Muscle of leg (tissue), 11 donors: ENCODE data around the gene CTNND2. TPM values are rescaled to one million over a fixed set of nuclear protein-coding genes. Genes with fewer than 3 reads are reported as not detected.

Experiments used
- DNase-seq: peaks from one replicate; pipeline ENCODE4 v3.0.0; 2013
- H3K27ac ChIP-seq: one replicate; pipeline ENCODE4 v1.5.1; 2013; ENCODE audit warnings: mild to moderate bottlenecking, low read length, control low read depth
- H3K27me3 ChIP-seq: one replicate; pipeline ENCODE4 v1.6.1; 2013; ENCODE audit warnings: low read length; ENCODE audit not compliant: control insufficient read depth, insufficient read depth
- H3K36me3 ChIP-seq: one replicate; pipeline ENCODE4 v1.6.1; 2013; ENCODE audit warnings: low read length; ENCODE audit not compliant: control insufficient read depth, insufficient read depth
- H3K4me1 ChIP-seq: one replicate; pipeline ENCODE4 v1.6.1; 2013; ENCODE audit warnings: low read length; ENCODE audit not compliant: control insufficient read depth, insufficient read depth
- H3K4me3 ChIP-seq: one replicate; pipeline ENCODE4 v1.5.1; 2013; ENCODE audit warnings: low read length, control low read depth
- H3K9me3 ChIP-seq: replicated peaks from 2 replicates; pipeline ENCODE4 v1.6.1; 2013; ENCODE audit warnings: low read depth, low read length; ENCODE audit not compliant: control insufficient read depth
- whole genome bisulfite sequencing: methylation state at CpG from one replicate; pipeline ENCODE4 v1.1.5; 2013; ENCODE audit warnings: missing lambda C conversion rate; ENCODE audit not compliant: insufficient coverage; 5-methylcytosine and 5-hydroxymethylcytosine counted together
- polyA plus RNA-seq, 8 donors: library from polyadenylated mRNA; unstranded; fragments of 120-200 nt; gene quantifications; one replicate each; pipeline versions ENCODE4 v1.2.1 to v1.2.3, GENCODE V29; 2013; ENCODE audit warnings: inconsistent platforms in 1 of 8, low replicate concordance in 1 of 8; ENCODE audit not compliant: insufficient read length in 8 of 8, insufficient read depth in 1 of 8
- total RNA-seq: library from RNA; stranded (reverse); fragments of 120-200 nt; gene quantifications from one replicate; pipeline ENCODE4 v1.2.4, GENCODE V29; 2013

CTNND2 gene
- total and polyA plus RNA-seq, 9 donors: 0.48 to 1.0 (median 0.71) TPM

DNA sequence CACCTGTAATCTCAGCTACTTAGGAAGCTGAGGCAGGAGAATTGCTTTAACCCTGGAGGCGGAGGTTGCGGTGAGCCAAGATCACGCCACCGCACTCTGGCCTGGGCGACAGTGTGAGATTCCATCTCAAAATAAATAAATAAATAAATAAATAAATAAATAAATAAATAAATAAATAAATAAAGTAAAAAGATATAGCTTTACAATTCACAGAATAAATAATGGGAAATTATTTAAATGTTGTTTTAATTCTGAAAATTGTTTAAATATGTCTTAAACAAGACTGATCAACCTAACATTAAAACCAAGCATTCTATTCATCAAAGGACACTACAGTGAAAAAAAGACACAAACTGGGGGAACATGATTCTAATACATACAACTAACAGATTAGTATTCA is 357.1 kb downstream of the CTNND2 start:
- Histone ChIP-seq H3K27me3 (no peaks in the 10 kb centered on the region), H3K36me3 (no peaks in the 10 kb centered on the region), H3K4me3 (no peak overlapping the region), H3K4me1 (no peaks in the 10 kb centered on the region), H3K9me3 (no peaks in the 10 kb centered on the region), H3K27ac (no peak overlapping the region)
- no peak for DNase-seq
- no CpG with 5 or more reads among the region's 5 CpGs for WGBS

DNA sequence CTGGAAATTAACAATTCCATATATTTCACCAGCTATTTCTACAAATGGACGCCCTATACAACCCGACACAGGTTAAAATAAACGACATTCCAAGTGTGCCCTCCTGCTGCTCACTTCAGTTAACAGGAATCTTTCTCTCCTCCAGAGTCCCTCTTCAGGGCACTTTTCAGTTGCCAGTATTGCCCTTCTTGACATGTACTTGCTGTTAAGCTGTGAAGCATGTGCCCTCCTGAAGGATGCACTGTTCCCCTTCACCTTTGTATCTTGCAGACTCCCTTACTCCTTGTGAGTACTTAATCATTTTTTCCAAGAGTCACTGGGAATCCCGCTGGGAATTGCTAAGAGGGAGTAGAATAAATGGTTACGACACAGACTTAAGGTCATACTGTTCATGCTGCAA is 364.1 kb downstream of the CTNND2 start:
- Histone ChIP-seq H3K36me3 (no peaks in the 10 kb centered on the region), H3K27ac (no peak overlapping the region), H3K27me3 (peaks cover 2% of the 10 kb centered on the region), H3K4me3 (no peak overlapping the region), H3K9me3 (no peaks in the 10 kb centered on the region), H3K4me1 (no peaks in the 10 kb centered on the region)
- WGBS: 82% methylated on average over 4 of the region's 5 CpGs
- no peak for DNase-seq

DNA sequence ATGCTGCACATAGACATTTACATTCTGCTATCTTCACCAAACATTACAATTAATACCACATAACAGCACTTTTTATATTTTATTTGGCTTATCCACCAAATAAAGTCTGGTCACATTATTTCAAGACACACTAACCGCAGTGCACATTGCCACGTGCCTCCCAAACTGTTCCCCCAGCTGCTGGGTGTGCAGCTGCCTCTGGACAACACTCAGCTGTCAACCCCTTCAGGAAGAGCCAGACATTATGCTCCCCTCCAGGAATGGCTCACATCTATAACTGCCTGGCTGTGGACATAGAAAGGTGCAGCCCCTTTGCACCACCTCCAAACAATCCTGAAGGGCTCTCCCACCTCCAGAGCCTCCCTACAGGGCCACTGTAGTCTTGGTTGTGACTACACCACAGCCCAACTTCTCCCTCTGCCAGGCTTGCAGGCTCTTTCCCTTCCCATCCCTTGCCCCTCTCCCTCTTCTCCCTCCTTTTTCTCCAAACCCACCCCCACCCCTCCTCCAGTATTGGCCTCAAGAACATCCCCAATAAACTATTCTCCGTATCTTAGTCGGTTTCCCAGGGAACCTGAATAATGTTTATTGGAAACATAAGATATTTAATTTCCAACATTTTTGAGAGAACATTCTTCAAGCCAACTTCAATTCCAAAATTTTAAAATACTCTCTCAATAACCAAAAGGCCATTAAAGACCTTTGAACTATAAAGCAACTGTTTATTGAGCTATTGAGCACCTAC is 372.3 kb downstream of the CTNND2 start:
- WGBS: 27% methylated on average over 2 of the region's 4 CpGs
- peak; percentile 76 for DNase-seq

DNA sequence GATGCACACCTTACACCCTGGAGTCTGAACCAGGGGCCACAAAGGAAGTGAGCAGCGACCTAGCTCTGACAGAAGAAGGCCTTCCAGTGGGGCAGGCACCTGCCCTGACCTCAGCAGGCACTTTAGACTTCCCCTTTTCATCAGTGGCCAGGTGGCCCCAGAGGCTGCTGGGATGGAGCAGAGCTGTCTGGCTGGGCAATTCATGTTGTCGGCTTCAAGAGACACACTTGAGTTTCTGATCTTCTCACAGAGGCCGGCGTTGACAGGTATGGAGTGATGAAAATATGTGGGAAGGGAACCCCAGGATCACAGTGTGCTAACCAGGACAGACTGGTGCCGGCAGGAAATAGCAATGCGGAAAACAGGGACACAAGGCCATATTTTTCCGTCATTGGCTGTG is 375.5 kb downstream of the CTNND2 start:
- 78% methylated on average over 6 of the region's 7 CpGs for WGBS
- DNase-seq: no peak
- Histone ChIP-seq H3K27me3 (no peaks in the 10 kb centered on the region), H3K4me3 (no peak overlapping the region), H3K36me3 (no peaks in the 10 kb centered on the region), H3K9me3 (no peaks in the 10 kb centered on the region), H3K4me1 (peaks cover 7% of the 10 kb centered on the region), H3K27ac (no peak overlapping the region)

More for the DNA sequence above, 372.3 kb downstream of the CTNND2 start:
- no peaks in the 10 kb centered on the region for H3K9me3 ChIP-seq
- H3K36me3 ChIP-seq: no peaks in the 10 kb centered on the region
- no peak overlapping the region for H3K4me3 ChIP-seq
- no peak overlapping the region for H3K27ac ChIP-seq
- peaks cover 5% of the 10 kb centered on the region for H3K4me1 ChIP-seq
- H3K27me3 ChIP-seq: no peaks in the 10 kb centered on the region

DNA sequence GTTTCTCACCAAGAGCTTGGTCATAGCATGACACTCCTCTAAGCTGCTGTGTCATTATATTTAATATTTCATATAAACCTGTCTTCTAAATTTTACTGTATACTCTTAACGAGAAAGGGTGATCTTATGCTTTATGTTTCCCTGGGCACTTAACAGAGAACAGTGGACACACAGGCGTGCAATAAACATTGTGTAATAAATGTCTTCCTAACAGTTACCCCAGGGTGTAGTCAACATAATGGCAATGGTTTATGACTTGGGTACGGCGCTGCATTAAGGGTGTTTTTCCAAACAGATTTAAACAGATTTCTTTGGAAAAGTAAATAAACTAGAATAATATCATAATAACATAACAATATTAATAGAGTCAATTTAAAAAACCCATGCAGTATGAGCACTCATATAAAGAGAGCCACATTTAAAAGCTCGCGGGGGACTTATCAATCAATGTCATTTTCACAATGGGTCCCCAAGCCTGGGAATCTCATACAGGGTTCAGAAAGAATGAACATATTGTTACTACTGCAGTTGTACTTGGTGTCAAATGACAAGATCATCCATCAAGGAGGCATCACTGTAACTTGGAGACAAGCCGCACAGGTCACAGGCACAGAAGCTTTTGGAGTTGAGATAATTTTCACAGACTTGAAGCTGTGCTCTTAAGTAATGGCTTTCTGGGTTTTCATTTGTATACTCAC is 376.4 kb downstream of the CTNND2 start:
- no peak overlapping the region for H3K4me3 ChIP-seq
- no peak overlapping the region for H3K27ac ChIP-seq
- no peaks in the 10 kb centered on the region for H3K36me3 ChIP-seq
- no peaks in the 10 kb centered on the region for H3K27me3 ChIP-seq
- no peaks in the 10 kb centered on the region for H3K9me3 ChIP-seq
- no peak for DNase-seq
- no CpG with 5 or more reads among the region's 7 CpGs for WGBS
- H3K4me1 ChIP-seq: peaks cover 9% of the 10 kb centered on the region

DNA sequence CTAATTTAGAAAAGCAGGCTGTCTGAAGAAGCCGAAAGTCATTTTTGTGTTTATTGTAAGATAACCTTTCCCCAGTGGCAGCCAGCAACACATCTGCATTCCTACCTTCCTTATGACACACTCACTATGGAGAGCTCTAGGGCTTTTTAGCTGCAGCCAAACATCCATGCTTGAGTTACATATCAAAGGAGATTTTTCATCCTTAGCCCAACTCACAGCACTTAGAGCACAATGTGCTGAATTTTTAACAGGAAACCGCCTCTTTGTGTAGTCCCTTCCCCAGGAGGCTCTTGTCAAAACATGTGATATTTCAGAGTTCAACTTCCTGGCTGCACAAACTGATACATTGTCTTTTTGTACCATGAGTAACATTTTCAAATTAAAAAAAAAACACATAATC is 379.2 kb downstream of the CTNND2 start:
- Histone ChIP-seq H3K27ac (no peak overlapping the region), H3K9me3 (no peaks in the 10 kb centered on the region), H3K4me1 (peaks cover 4% of the 10 kb centered on the region), H3K4me3 (no peak overlapping the region), H3K36me3 (no peaks in the 10 kb centered on the region), H3K27me3 (no peaks in the 10 kb centered on the region)
- 33% methylated on average over 1 of the region's 2 CpGs for WGBS
- DNase-seq: peak; percentile 25

DNA sequence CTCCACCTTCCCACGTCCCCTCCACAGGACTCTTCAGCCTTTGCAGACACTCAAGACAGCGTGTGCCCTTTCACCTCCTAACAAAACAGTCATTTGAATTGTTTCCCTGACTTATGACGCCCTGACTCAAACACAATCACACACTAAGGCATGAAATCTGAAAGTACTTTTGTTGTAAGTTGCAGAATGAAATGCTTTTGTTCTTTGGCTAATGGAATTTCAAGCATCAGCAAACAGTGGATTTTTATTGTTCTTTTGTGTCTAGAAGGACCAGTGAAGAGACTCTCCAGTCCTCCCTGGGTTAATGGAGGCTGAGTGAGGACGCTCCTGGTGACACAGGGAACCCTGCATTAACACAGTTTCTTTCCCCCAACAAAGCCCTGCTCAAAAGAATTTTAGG is 380.1 kb downstream of the CTNND2 start:
- no peak overlapping the region for H3K4me3 ChIP-seq
- no peaks in the 10 kb centered on the region for H3K36me3 ChIP-seq
- peaks cover 4% of the 10 kb centered on the region for H3K4me1 ChIP-seq
- H3K27me3 ChIP-seq: no peaks in the 10 kb centered on the region
- no peaks in the 10 kb centered on the region for H3K9me3 ChIP-seq
- 60% methylated on average over 1 of the region's 4 CpGs for WGBS
- no peak overlapping the region for H3K27ac ChIP-seq
- no peak for DNase-seq

DNA sequence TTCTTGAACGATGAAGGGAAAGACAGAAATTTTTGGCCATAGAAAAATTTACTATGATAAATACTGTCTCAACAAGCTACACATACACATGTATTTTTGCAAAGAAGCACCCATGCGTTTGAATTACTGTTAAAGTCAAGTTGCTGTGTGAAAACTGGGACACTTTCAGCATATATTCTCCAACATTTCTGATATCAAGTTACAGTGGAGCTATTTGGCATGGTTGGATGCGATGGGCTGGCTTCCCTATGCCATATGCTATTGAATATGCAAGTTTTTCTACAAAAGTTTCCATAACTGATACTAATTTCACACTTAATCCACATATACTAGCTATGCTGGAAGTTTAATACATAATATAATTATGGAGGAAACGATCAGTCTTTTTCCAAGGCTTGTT is 381.4 kb downstream of the CTNND2 start:
- no CpG with 5 or more reads among the region's 4 CpGs for WGBS
- no peak for DNase-seq
- Histone ChIP-seq H3K27me3 (no peaks in the 10 kb centered on the region), H3K36me3 (no peaks in the 10 kb centered on the region), H3K27ac (no peak overlapping the region), H3K4me1 (peaks cover 4% of the 10 kb centered on the region), H3K4me3 (no peak overlapping the region), H3K9me3 (no peaks in the 10 kb centered on the region)

DNA sequence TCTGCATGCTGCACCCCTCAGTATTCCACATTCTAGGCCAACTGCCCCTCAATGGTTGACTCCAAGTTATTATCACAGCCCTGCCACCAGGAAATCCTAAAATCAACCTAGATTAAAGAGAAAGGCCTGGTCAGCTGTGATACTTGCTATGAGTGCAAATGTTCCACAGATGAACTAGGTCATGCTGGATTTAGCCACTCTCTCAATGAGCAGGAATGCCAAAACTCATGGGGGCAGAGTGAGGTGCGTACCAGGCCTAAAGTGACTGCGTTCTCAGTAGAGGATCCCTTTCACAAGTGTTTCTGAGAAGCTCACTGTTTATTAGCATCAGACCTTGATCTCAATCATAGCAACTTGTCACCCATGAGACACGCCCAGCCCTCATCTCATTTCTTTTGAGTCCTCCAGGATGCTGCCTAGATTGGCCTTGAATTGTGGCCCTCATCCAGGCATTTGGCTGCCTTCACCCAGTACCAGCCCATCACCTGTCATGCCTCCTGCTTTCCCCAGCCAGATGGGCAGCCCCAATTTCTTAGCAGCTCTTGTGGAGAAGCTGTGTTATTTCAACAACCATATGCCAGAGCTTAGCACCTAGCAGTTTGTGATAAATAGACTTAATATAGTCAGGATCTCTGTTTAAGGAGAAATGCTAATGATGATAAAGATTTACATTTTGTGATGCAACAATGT is 383.9 kb downstream of the CTNND2 start:
- Histone ChIP-seq H3K27ac (no peak overlapping the region), H3K36me3 (no peaks in the 10 kb centered on the region), H3K4me3 (no peak overlapping the region), H3K9me3 (no peaks in the 10 kb centered on the region), H3K27me3 (no peaks in the 10 kb centered on the region), H3K4me1 (peaks cover 4% of the 10 kb centered on the region)
- DNase-seq: peak; percentile 43
- 86% methylated on average over 3 of the region's 3 CpGs for WGBS

DNA sequence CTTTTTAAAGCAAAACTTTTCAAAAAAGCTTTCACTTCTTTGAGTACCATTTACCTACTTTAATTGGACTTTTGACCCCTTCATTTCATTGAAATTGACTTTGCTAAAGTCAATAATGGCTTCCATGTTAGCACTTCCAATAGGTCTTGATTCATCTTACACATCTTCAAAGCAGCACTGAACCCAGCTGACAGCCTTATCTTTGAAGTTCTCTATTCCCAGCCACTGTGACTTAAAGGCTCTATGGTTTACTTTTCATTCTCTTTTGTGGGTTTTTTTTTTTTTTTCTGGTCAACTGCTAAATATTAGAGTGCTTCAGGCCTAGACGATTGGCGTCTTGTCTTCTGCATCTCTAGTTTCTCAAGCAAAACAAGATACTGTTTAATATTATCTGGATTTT is 385.0 kb downstream of the CTNND2 start:
- Histone ChIP-seq H3K27ac (no peak overlapping the region), H3K9me3 (no peaks in the 10 kb centered on the region), H3K4me3 (no peak overlapping the region), H3K27me3 (no peaks in the 10 kb centered on the region), H3K4me1 (peaks cover 2% of the 10 kb centered on the region), H3K36me3 (no peaks in the 10 kb centered on the region)
- no CpG with 5 or more reads among the region's 2 CpGs for WGBS
- DNase-seq: no peak
